Endodermal cell (in vitro differentiated cells): Measurements from ENCODE around the gene KIF18B. TPM values are rescaled to one million over a fixed set of nuclear protein-coding genes. Genes with fewer than 3 reads are reported as not detected.

ENCODE experiments used
- DNase-seq: peaks from one replicate; pipeline ENCODE4 v3.0.0-alpha.2; 2017
- H3K27ac ChIP-seq: 2 replicates; pipeline ENCODE4 v1.5.1; 2013; ENCODE audit warnings: mild to moderate bottlenecking, low read depth, low read length, moderate library complexity
- H3K27me3 ChIP-seq: 2 replicates; pipeline ENCODE4 v1.6.1; 2013; ENCODE audit warnings: mild to moderate bottlenecking, low read length, moderate library complexity; ENCODE audit not compliant: insufficient read depth, control insufficient read depth, poor library complexity, severe bottlenecking
- H3K36me3 ChIP-seq: 2 replicates; pipeline ENCODE4 v1.7.0; 2013; ENCODE audit warnings: mild to moderate bottlenecking, low read length, moderate library complexity; ENCODE audit not compliant: control insufficient read depth, insufficient read depth
- H3K4me1 ChIP-seq: one replicate; pipeline ENCODE4 v1.7.0; 2013; ENCODE audit warnings: low read length; ENCODE audit not compliant: control insufficient read depth, insufficient read depth
- H3K4me3 ChIP-seq: 2 replicates; pipeline ENCODE4 v1.5.1; 2013; ENCODE audit warnings: mild to moderate bottlenecking, low read length, moderate library complexity
- H3K9ac ChIP-seq: 2 replicates; pipeline ENCODE4 v1.6.1; 2013; ENCODE audit warnings: mild to moderate bottlenecking, low read length, moderate library complexity; ENCODE audit not compliant: poor library complexity, severe bottlenecking; ENCODE audit errors: extremely low read depth
- H3K9me3 ChIP-seq: 2 replicates; pipeline ENCODE4 v1.6.1; 2013; ENCODE audit warnings: mild to moderate bottlenecking, low read length, moderate library complexity; ENCODE audit not compliant: control insufficient read depth
- H3K27ac Mint-ChIP-seq: 2 replicates; pipeline ENCODE4 v1.8.0; 2020; ENCODE audit warnings: mixed read lengths
- H3K27me3 Mint-ChIP-seq: 2 replicates; pipeline ENCODE4 v1.8.0; 2021; ENCODE audit warnings: mild to moderate bottlenecking, mixed read lengths; ENCODE audit not compliant: insufficient read depth
- H3K36me3 Mint-ChIP-seq: 2 replicates; pipeline ENCODE4 v1.8.0; 2020; ENCODE audit warnings: low read depth, mixed read lengths
- H3K4me1 Mint-ChIP-seq: 2 replicates; pipeline ENCODE4 v1.8.0; 2020; ENCODE audit warnings: mixed read lengths
- H3K4me3 Mint-ChIP-seq: 2 replicates; pipeline ENCODE4 v1.8.0; 2020; ENCODE audit warnings: mild to moderate bottlenecking, moderate library complexity, mixed read lengths
- H3K9me3 Mint-ChIP-seq: 2 replicates; pipeline ENCODE4 v1.8.0; 2020; ENCODE audit warnings: mild to moderate bottlenecking, mixed read lengths
- WGBS, 2 experiments: methylation state at CpG; one replicate each; pipeline versions ENCODE4 v1.1.5 to v1.1.7; 2013; ENCODE audit warnings: missing lambda C conversion rate in 2 of 2, mixed read lengths in 1 of 2; ENCODE audit not compliant: insufficient coverage in 1 of 2, insufficient read length in 1 of 2; 5-methylcytosine and 5-hydroxymethylcytosine counted together
- total RNA-seq, 2 donors: library from RNA; stranded (reverse); fragmentation: NEBNext Ultra II Directional in 1 of 2; extraction: Animal tissue kit (Norgen Biotek cat#: 25700) in 1 of 2; gene quantifications; 2 replicates in 1 of 2; 3 replicates in 1 of 2; pipeline ENCODE4 v1.2.1, GENCODE V29; 2021
- TF ChIP-seq, protein P1 (sequence below): fragments of 200-600 bp; sonication (generic); conservative IDR thresholded peaks from 2 replicates; pipeline ENCODE4 v1.5.0; 2021; ENCODE audit warnings: antibody characterized with exemption, mild to moderate bottlenecking

Gene KIF18B
- total RNA-seq, 2 donors from 2014 or later: 43.5 to 64.7 TPM

DNA sequence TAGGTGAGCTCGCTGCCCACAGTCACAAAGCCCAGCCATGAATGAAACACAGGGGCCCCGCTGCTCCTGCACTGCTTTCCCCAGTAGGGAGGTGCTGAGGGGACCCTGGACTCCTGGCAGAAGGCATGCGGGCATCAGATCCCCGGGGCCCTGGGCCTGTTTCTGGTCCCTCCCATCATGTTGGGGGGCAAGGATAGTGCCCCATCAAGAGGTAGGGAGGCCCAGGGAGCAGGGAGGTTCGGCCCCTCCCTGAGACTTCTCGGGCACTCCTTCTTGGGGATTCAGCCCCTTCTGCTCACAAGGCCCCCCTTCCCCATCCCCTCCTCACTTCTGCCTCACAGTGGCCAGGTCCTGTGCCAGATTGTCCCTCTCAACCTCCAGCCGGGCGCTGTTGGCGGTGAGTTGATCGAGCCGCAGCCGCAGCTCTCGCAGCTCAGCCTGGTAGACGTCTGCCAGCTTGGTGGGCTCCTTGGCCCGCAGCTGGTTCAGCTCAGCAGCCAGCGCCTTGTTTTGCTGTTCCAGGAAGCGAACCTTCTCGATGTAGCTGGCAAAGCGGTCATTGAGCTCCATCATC lies 32.8 kb downstream of the KIF18B start:
- Histone ChIP-seq H3K4me3 (no peak overlapping the region), H3K36me3 (no peaks in the 10 kb centered on the region), H3K27ac (no peak overlapping the region), H3K9ac (no peak overlapping the region), H3K4me1 (no peaks in the 10 kb centered on the region), H3K27me3 (peaks cover 31% of the 10 kb centered on the region), H3K9me3 (no peaks in the 10 kb centered on the region)
- H3K27me3 Mint-ChIP-seq: peaks cover 52% of the 10 kb centered on the region
- DNase-seq: peak; percentile 53
- no peak overlapping the region for H3K27ac Mint-ChIP-seq
- no peaks in the 10 kb centered on the region for H3K4me1 Mint-ChIP-seq
- TF ChIP-seq, protein P1, sequence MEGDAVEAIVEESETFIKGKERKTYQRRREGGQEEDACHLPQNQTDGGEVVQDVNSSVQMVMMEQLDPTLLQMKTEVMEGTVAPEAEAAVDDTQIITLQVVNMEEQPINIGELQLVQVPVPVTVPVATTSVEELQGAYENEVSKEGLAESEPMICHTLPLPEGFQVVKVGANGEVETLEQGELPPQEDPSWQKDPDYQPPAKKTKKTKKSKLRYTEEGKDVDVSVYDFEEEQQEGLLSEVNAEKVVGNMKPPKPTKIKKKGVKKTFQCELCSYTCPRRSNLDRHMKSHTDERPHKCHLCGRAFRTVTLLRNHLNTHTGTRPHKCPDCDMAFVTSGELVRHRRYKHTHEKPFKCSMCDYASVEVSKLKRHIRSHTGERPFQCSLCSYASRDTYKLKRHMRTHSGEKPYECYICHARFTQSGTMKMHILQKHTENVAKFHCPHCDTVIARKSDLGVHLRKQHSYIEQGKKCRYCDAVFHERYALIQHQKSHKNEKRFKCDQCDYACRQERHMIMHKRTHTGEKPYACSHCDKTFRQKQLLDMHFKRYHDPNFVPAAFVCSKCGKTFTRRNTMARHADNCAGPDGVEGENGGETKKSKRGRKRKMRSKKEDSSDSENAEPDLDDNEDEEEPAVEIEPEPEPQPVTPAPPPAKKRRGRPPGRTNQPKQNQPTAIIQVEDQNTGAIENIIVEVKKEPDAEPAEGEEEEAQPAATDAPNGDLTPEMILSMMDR: no peak
- no peak overlapping the region for H3K4me3 Mint-ChIP-seq
- H3K9me3 Mint-ChIP-seq: no peaks in the 10 kb centered on the region
- no peaks in the 10 kb centered on the region for H3K36me3 Mint-ChIP-seq
- 89 to 93% methylated on average over 14 to 19 of the region's 19 CpGs for WGBS, 2 experiments

DNA sequence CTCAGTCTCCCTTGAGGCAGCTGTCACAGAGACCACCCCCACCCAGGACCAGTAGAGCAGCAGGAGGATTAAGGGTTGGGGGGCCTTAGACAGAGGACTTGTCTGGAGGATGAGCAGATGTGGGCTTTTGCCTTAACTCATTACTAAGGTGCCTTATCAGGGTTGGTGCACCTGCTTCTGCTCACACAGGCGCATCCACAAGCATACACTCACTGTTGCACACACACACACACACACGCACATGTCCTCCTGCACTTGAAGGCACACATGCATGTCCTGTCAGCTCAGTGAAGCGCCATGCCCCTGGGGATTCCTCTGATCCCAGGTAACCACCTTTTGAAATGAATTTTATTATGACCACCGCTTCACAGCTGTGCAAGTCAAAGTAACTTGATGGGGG lies 33.4 kb downstream of the KIF18B start:
- H3K27me3 Mint-ChIP-seq: peaks cover 52% of the 10 kb centered on the region

DNA sequence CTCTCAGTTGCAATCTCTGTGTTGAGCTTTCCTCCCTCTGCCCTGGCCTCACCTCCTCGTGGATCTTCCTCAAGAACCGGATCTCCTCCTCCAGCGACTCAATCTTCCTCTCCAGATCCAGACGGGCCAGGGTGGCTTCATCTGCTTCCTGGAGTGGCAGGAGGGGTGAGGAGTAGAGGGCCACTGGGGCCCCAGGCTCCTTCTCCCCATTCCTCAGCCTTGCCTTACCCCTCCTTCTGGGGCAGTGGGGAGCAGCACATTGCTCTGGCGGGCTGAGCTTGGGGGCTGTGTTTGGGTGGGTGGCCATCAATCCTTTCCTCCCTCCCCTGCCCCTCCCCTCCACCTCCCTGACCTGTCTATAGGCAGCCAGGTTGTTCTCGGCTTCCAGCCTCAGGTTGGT lies 33.9 kb downstream of the KIF18B start:
- Mint-ChIP-seq H3K4me1 (no peaks in the 10 kb centered on the region), H3K27ac (no peak overlapping the region), H3K9me3 (no peaks in the 10 kb centered on the region), H3K4me3 (no peak overlapping the region), H3K27me3 (peaks cover 52% of the 10 kb centered on the region), H3K36me3 (no peaks in the 10 kb centered on the region)
- H3K9me3 ChIP-seq: no peaks in the 10 kb centered on the region
- no peak for DNase-seq
- H3K4me3 ChIP-seq: no peak overlapping the region
- no peak overlapping the region for H3K9ac ChIP-seq
- TF ChIP-seq, protein P1: no peak
- peaks cover 31% of the 10 kb centered on the region for H3K27me3 ChIP-seq
- no peak overlapping the region for H3K27ac ChIP-seq
- 83% methylated on average over 4 of the region's 6 CpGs; no CpG with 5 or more reads in 1 of the 2 experiments for WGBS, 2 experiments
- H3K36me3 ChIP-seq: no peaks in the 10 kb centered on the region
- H3K4me1 ChIP-seq: no peaks in the 10 kb centered on the region

More for the DNA sequence above, 33.4 kb downstream of the KIF18B start:
- no peaks in the 10 kb centered on the region for H3K4me1 Mint-ChIP-seq
- no peak for DNase-seq
- no peaks in the 10 kb centered on the region for H3K9me3 Mint-ChIP-seq
- H3K4me3 ChIP-seq: no peak overlapping the region
- no peaks in the 10 kb centered on the region for H3K9me3 ChIP-seq
- H3K27me3 ChIP-seq: peaks cover 31% of the 10 kb centered on the region
- no peak overlapping the region for H3K4me3 Mint-ChIP-seq
- H3K36me3 ChIP-seq: no peaks in the 10 kb centered on the region
- H3K27ac Mint-ChIP-seq: no peak overlapping the region
- no peak overlapping the region for H3K27ac ChIP-seq
- 92 to 93% methylated on average over 4 of the region's 4 CpGs for WGBS, 2 experiments
- TF ChIP-seq, protein P1: no peak
- no peak overlapping the region for H3K9ac ChIP-seq
- H3K36me3 Mint-ChIP-seq: no peaks in the 10 kb centered on the region
- no peaks in the 10 kb centered on the region for H3K4me1 ChIP-seq
